GM12875 (cell line): ENCODE results near the gene TNFRSF18.

Source experiments
- H3K4me3 ChIP-seq: one replicate; pipeline ENCODE4 v1.5.1; 2011; ENCODE audit warnings: low read depth, low read length, control low read depth
- TF ChIP-seq, protein P1 (sequence below): IDR thresholded peaks from 2 replicates; pipeline ENCODE4 v1.5.1; 2011; ENCODE audit warnings: low read depth, mild to moderate bottlenecking, control low read depth, inconsistent platforms, low read length, moderate library complexity, borderline replicate concordance; ENCODE audit not compliant: insufficient read depth

The TNFRSF18 gene

DNA sequence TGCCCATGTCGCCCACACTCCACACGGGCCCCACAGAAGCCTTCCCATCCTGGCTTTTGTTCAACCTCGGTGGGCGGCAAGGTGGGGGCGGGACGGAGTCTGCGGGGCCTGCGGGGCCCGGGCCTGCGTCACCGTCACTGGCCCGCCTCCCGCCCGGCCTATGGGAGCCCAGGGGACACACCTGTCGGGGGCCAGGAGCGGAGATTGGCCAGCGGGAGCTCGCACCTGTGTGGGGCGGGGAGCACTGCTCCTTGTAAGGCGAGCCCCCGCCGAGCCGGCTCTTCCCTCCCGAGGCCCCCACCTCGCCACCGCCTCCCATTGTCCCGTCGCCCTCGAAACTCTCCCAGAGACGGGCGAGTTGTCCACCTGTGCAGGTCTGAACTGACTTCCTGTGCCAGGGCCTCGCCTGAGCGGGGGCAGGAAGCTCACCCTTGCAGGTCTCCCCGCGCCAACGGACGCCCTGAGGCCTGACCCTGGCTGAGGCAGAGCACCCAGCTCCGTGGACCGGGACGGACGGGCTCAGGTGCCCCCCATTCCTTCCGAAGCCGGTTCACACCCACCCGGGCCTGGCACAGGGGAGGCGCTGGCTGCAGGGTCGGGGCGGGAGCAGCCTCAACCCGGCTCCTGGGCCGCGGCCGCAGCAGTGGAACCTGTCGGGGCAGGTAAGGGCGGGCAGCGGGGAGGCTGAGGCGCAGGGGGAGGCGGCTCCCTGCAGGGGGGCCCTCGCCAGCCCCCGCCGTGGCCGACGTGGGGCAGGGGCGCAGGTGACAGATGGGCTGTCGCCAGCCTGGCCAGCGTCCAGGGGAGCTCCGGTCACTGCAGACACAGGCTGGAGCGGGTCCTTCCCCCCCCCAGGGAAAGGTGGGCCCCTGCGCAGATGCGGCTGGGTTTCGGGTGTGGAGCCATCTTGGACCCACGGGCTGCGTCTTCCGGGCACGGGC is 43.5 kb downstream of the TNFRSF18 start:
- H3K4me3 ChIP-seq, result no peak overlapping the region
- TF ChIP-seq, protein P1, sequence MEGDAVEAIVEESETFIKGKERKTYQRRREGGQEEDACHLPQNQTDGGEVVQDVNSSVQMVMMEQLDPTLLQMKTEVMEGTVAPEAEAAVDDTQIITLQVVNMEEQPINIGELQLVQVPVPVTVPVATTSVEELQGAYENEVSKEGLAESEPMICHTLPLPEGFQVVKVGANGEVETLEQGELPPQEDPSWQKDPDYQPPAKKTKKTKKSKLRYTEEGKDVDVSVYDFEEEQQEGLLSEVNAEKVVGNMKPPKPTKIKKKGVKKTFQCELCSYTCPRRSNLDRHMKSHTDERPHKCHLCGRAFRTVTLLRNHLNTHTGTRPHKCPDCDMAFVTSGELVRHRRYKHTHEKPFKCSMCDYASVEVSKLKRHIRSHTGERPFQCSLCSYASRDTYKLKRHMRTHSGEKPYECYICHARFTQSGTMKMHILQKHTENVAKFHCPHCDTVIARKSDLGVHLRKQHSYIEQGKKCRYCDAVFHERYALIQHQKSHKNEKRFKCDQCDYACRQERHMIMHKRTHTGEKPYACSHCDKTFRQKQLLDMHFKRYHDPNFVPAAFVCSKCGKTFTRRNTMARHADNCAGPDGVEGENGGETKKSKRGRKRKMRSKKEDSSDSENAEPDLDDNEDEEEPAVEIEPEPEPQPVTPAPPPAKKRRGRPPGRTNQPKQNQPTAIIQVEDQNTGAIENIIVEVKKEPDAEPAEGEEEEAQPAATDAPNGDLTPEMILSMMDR, result no peak

DNA sequence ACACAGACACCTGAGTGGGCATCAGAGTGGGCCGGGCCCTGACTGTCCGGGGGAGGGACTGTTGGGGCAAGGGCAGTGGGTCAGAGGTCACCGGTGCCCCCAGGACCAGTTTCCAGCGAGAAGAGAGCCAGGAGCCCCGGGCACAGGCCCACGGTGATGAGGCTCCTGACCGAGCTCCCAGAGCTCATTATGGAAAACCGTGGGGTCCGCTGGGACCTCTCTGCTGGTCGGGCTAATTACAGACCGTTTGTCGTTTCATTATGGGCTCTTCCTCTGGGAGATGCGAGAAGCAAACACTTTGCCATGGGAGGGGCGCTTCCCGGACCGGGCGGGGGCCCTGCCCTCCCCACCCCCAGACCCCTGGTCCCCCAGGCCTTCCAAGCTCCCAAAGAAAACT is 44.7 kb downstream of the TNFRSF18 start:
- H3K4me3 ChIP-seq, result no peak overlapping the region
- TF ChIP-seq, protein P1, result no peak

DNA sequence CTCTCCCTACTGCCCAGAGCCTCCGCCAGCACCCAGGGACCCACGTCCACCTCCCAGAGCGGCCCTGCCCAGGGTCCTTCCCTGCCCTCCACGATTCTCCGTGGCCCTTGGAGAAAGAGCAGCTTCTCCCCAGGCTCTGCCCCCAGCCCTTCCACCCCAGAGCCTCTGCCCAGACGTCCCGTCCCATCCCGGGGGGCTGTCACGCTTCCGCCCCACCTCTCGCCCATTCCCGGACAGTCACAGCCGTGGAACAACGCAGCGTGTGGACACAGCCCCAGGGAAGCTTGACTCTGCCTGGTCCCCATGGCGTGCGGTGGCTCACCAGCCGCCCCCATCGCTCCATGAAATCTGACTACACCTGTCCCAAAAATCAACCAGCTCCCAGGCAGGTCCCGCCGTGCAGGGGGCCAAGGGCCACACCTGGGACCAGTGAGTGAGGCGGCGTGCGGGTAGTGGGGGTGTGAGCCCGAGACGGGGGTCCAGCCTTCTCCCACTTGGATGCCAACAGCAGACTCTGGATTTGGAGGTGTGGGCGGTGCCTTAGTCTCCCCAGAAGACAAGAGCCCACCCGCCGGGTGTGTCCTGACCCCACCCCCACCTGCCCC is 45.2 kb downstream of the TNFRSF18 start:
- no peak overlapping the region for H3K4me3 ChIP-seq
- TF ChIP-seq, protein P1, result no peak

DNA sequence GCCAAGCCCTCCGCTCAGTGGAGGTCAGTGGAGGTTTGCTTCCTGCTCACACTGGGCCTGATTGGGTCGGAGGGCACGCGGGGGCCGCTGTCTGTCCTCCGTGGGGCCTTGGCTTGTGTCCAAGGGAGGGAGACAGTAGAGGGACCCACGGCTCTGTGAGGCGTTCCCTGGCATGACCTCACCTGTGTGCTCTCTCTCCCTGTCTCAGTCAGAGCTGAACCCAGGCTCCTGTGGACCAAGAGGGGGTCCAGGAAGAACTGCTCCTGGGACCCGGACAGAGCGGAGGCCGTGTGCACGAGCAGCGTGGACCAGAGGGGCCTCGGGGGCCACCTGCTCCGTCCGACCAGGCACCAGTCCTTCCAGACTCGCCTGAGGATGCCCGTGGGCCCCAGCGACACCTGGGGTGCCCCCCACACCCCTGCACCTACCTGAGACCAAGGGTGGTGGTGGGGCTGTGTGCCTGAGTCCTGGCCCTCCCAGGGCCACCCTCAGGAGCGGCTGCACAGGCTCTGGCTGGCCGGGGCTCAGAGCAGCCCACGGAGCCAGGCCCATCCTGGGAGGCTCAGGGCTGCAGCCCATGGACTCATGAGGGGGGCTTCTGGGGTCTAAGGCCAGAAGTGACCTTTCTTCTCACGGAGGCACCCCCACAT is 46.0 kb downstream of the TNFRSF18 start:
- TF ChIP-seq, protein P1, result no peak
- H3K4me3 ChIP-seq, result no peak overlapping the region

DNA sequence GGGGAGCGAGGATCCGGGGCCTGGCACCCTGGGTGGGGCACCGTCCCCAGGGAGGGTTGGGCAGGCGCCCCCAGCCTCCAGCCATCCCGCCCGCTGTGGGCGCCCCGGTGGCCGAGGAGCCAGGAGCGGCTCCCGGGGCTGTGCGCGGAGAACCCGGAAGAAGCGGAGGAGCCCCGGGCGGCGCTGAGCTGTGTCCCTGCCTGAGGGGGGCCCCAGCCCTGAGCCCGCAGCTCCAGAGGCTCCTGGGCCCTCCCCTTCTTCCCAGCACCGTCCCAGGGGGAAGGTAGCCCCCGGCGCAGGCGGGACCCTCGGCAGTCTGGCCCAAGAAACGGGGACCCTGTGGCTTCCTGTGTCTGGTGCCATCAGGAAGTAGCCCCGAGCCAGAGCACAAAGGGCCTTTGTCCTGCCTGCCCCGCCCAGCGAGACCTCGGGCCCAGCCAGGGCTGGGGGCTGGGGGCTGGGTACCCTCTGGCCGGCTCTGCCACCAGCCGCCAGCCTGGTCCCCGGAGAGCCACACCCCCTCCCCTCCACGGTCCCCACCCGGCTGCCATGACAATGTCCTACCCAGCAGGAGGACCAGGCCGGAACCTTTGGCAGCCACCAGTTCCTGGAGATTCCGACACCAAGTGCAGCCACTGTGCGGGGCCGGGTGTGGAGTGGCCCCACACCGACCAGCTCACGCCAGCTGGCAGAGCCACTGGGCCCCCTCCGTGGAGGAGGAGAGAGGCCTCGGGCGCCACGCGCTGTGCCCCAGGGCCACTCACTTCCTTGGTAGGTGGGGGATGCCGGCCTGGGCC is 48.3 kb downstream of the TNFRSF18 start:
- TF ChIP-seq, protein P1, result no peak
- H3K4me3 ChIP-seq, result peak overlapping the region; percentile 50

DNA sequence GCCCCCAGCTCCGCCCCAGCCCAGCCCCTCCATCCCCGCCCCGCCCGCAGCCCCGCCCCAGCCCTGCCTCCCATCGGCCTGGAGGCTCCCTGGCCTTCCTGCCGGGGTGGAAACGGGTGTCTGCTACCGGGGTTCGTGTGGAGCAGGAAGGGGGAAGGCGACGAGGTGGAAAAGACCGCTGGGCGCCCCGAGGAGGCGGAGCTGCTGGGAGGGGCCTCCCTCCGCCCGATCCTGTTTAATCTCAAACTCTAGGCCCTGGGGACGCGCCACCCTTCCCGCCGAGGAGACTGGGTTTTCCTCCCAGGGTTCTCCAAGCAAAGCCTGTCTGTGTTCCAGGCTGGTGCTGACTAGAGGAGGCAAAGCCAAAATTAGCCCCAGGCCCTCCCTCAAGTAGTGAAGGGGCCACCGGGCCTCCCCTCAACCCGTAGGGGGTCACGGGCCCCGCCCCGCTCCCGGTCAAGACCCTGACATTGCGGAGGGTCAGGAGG is 48.9 kb downstream of the TNFRSF18 start:
- TF ChIP-seq, protein P1, result no peak
- peak overlapping the region; percentile 50 for H3K4me3 ChIP-seq
